Retinal pigment epithelial cell (primary cell): Measurements from ENCODE around the gene CADPS.

ENCODE experiments used
- DNase-seq: peaks from one replicate; pipeline ENCODE4 v3.0.0-alpha.2; 2010; ENCODE audit warnings: low read depth
- H3K4me3 ChIP-seq: 2 replicates; pipeline ENCODE4 v1.5.1; 2011; ENCODE audit warnings: mild to moderate bottlenecking, low read length, control low read depth, moderate library complexity
- CTCF ChIP-seq: conservative IDR thresholded peaks from 2 replicates; pipeline ENCODE4 v1.5.1; 2011; ENCODE audit warnings: low read depth, low read length, control low read depth, inconsistent platforms

Gene CADPS

GRCh38 chr3:62570888-62571287 lies 304.3 kb downstream of the CADPS start:
- H3K4me3 ChIP-seq: no peak overlapping the region
- DNase-seq: no peak
- TF ChIP-seq CTCF: no peak

- no peak for DNase-seq
- H3K4me3 ChIP-seq: no peak overlapping the region
- no peak for TF ChIP-seq CTCF
Observed at GRCh38 chr3:62569609-62570008, 305.6 kb downstream of the CADPS start.

- no peak for TF ChIP-seq CTCF
- H3K4me3 ChIP-seq: no peak overlapping the region
- DNase-seq: no peak
Observed at GRCh38 chr3:62567097-62568021, 307.9 kb downstream of the CADPS start.

GRCh38 chr3:62566022-62566557 lies 309.1 kb downstream of the CADPS start:
- TF ChIP-seq CTCF: no peak
- no peak for DNase-seq
- no peak overlapping the region for H3K4me3 ChIP-seq

GRCh38 chr3:62562596-62562995 lies 312.6 kb downstream of the CADPS start:
- no peak for TF ChIP-seq CTCF
- H3K4me3 ChIP-seq: no peak overlapping the region
- no peak for DNase-seq

GRCh38 chr3:62562017-62562416 lies 313.2 kb downstream of the CADPS start:
- no peak overlapping the region for H3K4me3 ChIP-seq
- DNase-seq: no peak
- TF ChIP-seq CTCF: no peak
